BE2C (cell line): Measurements from ENCODE around the gene CSPG4.

Experiments used
- DNase-seq: peaks from one replicate; pipeline ENCODE4 v3.0.0-alpha.2; 2020
- H3K27me3 ChIP-seq: fragments of 250-450 bp; sonication (Bioruptor Pico); 2 replicates; pipeline ENCODE4 v1.5.1; 2020; ENCODE audit warnings: mild to moderate bottlenecking
- H3K36me3 ChIP-seq: fragments of 250-450 bp; sonication (Bioruptor Pico); 2 replicates; pipeline ENCODE4 v1.5.1; 2020; ENCODE audit warnings: mild to moderate bottlenecking
- H3K4me1 ChIP-seq: fragments of 250-450 bp; sonication (Bioruptor Pico); 2 replicates; pipeline ENCODE4 v1.5.1; 2020
- H3K4me3 ChIP-seq: 2 replicates; pipeline ENCODE4 v1.5.1; 2011; ENCODE audit warnings: low read depth, low read length
- H3K9me3 ChIP-seq: fragments of 250-450 bp; sonication (Bioruptor Pico); 2 replicates; pipeline ENCODE4 v1.5.1; 2020
- CTCF ChIP-seq: IDR thresholded peaks from 2 replicates; pipeline ENCODE4 v1.5.1; 2012; ENCODE audit warnings: mild to moderate bottlenecking, low read depth, low read length

The CSPG4 gene

GRCh38 chr15:75675579-75676404, 36.9 kb downstream of the CSPG4 start:
- no peak overlapping the region for H3K4me3 ChIP-seq
- no peaks in the 10 kb centered on the region for H3K9me3 ChIP-seq
- no peaks in the 10 kb centered on the region for H3K27me3 ChIP-seq
- TF ChIP-seq CTCF: no peak
- no peak for DNase-seq
- peaks cover 16% of the 10 kb centered on the region for H3K4me1 ChIP-seq
- H3K36me3 ChIP-seq: no peaks in the 10 kb centered on the region

GRCh38 chr15:75674366-75674765, 38.3 kb downstream of the CSPG4 start:
- H3K4me3 ChIP-seq: no peak overlapping the region
- H3K36me3 ChIP-seq: no peaks in the 10 kb centered on the region
- no peaks in the 10 kb centered on the region for H3K9me3 ChIP-seq
- no peak for DNase-seq
- peaks cover 16% of the 10 kb centered on the region for H3K4me1 ChIP-seq
- H3K27me3 ChIP-seq: no peaks in the 10 kb centered on the region
- TF ChIP-seq CTCF: no peak

- no peak for TF ChIP-seq CTCF
Observed at GRCh38 chr15:75673426-75674235, 39.0 kb downstream of the CSPG4 start.

GRCh38 chr15:75672646-75673425, 39.8 kb downstream of the CSPG4 start:
- no peaks in the 10 kb centered on the region for H3K36me3 ChIP-seq
- H3K4me3 ChIP-seq: no peak overlapping the region
- peak; percentile 56 for DNase-seq
- H3K27me3 ChIP-seq: no peaks in the 10 kb centered on the region
- TF ChIP-seq CTCF: no peak
- H3K9me3 ChIP-seq: no peaks in the 10 kb centered on the region
- H3K4me1 ChIP-seq: peaks cover 16% of the 10 kb centered on the region

More at GRCh38 chr15:75673426-75674235, 39.0 kb downstream of the CSPG4 start:
- Histone ChIP-seq H3K27me3 (no peaks in the 10 kb centered on the region), H3K9me3 (no peaks in the 10 kb centered on the region), H3K4me1 (peaks cover 16% of the 10 kb centered on the region), H3K4me3 (no peak overlapping the region), H3K36me3 (no peaks in the 10 kb centered on the region)
- DNase-seq: no peak

GRCh38 chr15:75671730-75672602, 40.7 kb downstream of the CSPG4 start:
- Histone ChIP-seq H3K9me3 (no peaks in the 10 kb centered on the region), H3K36me3 (no peaks in the 10 kb centered on the region), H3K27me3 (no peaks in the 10 kb centered on the region), H3K4me3 (no peak overlapping the region), H3K4me1 (peaks cover 16% of the 10 kb centered on the region)
- DNase-seq: no peak
- no peak for TF ChIP-seq CTCF
